HepG2 (cell line): Measurements from ENCODE around the gene MCRIP2. TPM values are rescaled to one million over a fixed set of nuclear protein-coding genes. Genes with fewer than 3 reads are reported as not detected.

ENCODE experiments used
- AGO1 ChIP-seq: fragments of 200-400 bp; formaldehyde crosslinking; IDR thresholded peaks from 2 replicates; pipeline ENCODE4 v1.6.1; 2017; ENCODE audit warnings: mild to moderate bottlenecking, low read depth, low read length, moderate library complexity; ENCODE audit not compliant: poor library complexity, severe bottlenecking
- DZIP1 ChIP-seq: sonication (generic); formaldehyde crosslinking; IDR thresholded peaks from 2 replicates; pipeline ENCODE4 v1.5.0; 2020; ENCODE audit warnings: mild to moderate bottlenecking, missing genetic modification reagents
- ETS1 ChIP-seq: sonication (generic); formaldehyde crosslinking; IDR thresholded peaks from 2 replicates; pipeline ENCODE4 v1.4.0; 2020; ENCODE audit warnings: missing genetic modification reagents
- GMEB1 ChIP-seq: sonication (generic); formaldehyde crosslinking; IDR thresholded peaks from 2 replicates; pipeline ENCODE4 v1.5.1; 2020; ENCODE audit warnings: missing genetic modification reagents, mild to moderate bottlenecking, borderline replicate concordance
- NAIF1 ChIP-seq: sonication (generic); formaldehyde crosslinking; IDR thresholded peaks from 2 replicates; pipeline ENCODE4 v1.5.0; 2020; ENCODE audit warnings: mild to moderate bottlenecking, missing genetic modification reagents, borderline replicate concordance
- SIN3A ChIP-seq: IDR thresholded peaks from 2 replicates; pipeline ENCODE4 v1.6.1; 2011; ENCODE audit warnings: low read depth, mild to moderate bottlenecking, control low read depth, low read length, borderline replicate concordance
- SOX6 ChIP-seq, 2 experiments: fragments of 450-650 bp in 1 of 2; sonication (generic) in 1 of 2; formaldehyde crosslinking in 1 of 2; IDR thresholded peaks; 2 replicates each; pipeline versions ENCODE4 v1.4.0 to v1.6.1; 2017 to 2020; ENCODE audit warnings: antibody characterized with exemption in 1 of 2, mild to moderate bottlenecking in 1 of 2, missing genetic modification reagents in 1 of 2
- TAF1 ChIP-seq: sonication (generic); formaldehyde crosslinking; IDR thresholded peaks from 2 replicates; pipeline ENCODE4 v1.4.0; 2020; ENCODE audit warnings: missing genetic modification reagents
- TFAP4 ChIP-seq: sonication (generic); IDR thresholded peaks from 2 replicates; pipeline ENCODE4 v1.6.1; 2016; ENCODE audit warnings: low read depth, borderline replicate concordance
- WIZ ChIP-seq: sonication (generic); formaldehyde crosslinking; IDR thresholded peaks from 2 replicates; pipeline ENCODE4 v1.5.1; 2020; ENCODE audit warnings: mild to moderate bottlenecking, missing genetic modification reagents
- ZFY ChIP-seq: sonication (generic); formaldehyde crosslinking; IDR thresholded peaks from 2 replicates; pipeline ENCODE4 v1.4.0; 2020; ENCODE audit warnings: missing genetic modification reagents
- ZNF441 ChIP-seq: sonication (generic); formaldehyde crosslinking; IDR thresholded peaks from 2 replicates; pipeline ENCODE4 v1.7.0; 2021; ENCODE audit warnings: missing genetic modification reagents, borderline replicate concordance
- ZNF496 ChIP-seq: sonication (generic); formaldehyde crosslinking; IDR thresholded peaks from 2 replicates; pipeline ENCODE4 v1.8.1; 2023; ENCODE audit warnings: mild to moderate bottlenecking, moderate library complexity, missing genetic modification reagents; ENCODE audit not compliant: insufficient replicate concordance
- ZNF512B ChIP-seq: sonication (generic); formaldehyde crosslinking; IDR thresholded peaks from 2 replicates; pipeline ENCODE4 v1.5.1; 2020; ENCODE audit warnings: missing genetic modification reagents, mild to moderate bottlenecking, borderline replicate concordance
- ZNF556 ChIP-seq: sonication (generic); formaldehyde crosslinking; IDR thresholded peaks from 2 replicates; pipeline ENCODE4 v1.4.0; 2020; ENCODE audit warnings: mild to moderate bottlenecking, missing genetic modification reagents, borderline replicate concordance
- ZNF883 ChIP-seq: sonication (generic); formaldehyde crosslinking; IDR thresholded peaks from 2 replicates; pipeline ENCODE4 v1.5.1; 2020; ENCODE audit warnings: mild to moderate bottlenecking, missing genetic modification reagents; ENCODE audit errors: not compliant biosample characterization
- ZSCAN30 ChIP-seq: sonication (generic); formaldehyde crosslinking; IDR thresholded peaks from 2 replicates; pipeline ENCODE4 v1.5.0; 2020; ENCODE audit warnings: mild to moderate bottlenecking, missing genetic modification reagents
- polyA plus RNA-seq, 8 experiments: library from polyadenylated mRNA; depleted of rRNA in 3 of 8; stranded (reverse) in 7 of 8; unstranded in 1 of 8; fragments of >200 nt; fragmentation: Illumina TruSeq in 4 of 8; extraction: Trizol in 4 of 8; gene quantifications; 2 replicates each; pipeline versions ENCODE4 v1.2.1 to v1.2.3, GENCODE V29; 2011 to 2016; ENCODE audit warnings: low read depth in 4 of 8, missing spikeins in 1 of 8, mixed read lengths in 1 of 8; ENCODE audit not compliant: insufficient read depth in 1 of 8
- total RNA-seq, 5 experiments: library from RNA; depleted of rRNA; stranded (reverse); fragments of >200 nt; fragmentation: Illumina TruSeq; extraction: Trizol; gene quantifications; 2 replicates each; pipeline ENCODE4 v1.2.3, GENCODE V29; 2016; ENCODE audit warnings: low read depth in 1 of 5

MCRIP2 gene
- total and polyA plus RNA-seq, 2 of the 13 experiments (the other 11 are each of a cell fraction or from before 2014, with no cell fraction given), result 39.6 to 76.7 TPM

GRCh38 chr16:636206-637080 lies 5.2 kb upstream of the MCRIP2 start, which contains the start of gene METTL26 (continued):
- TF ChIP-seq ZNF556 (CRISPR knock-in tag) (peak; percentile 80; the same call in 1 of the 2 replicates), SIN3A (peak; percentile 90; the same call in 1 of the 2 replicates), WIZ (CRISPR knock-in tag) (0 out of 2 replicates have a peak, but pooled peaks have one; percentile 1), ZSCAN30 (CRISPR knock-in tag) (no peak), ZNF883 (peak; percentile 41), ZNF496 (no peak), ZNF441 (CRISPR knock-in tag) (peak; percentile 59), SOX6 (IDR thresholded peaks at IDR 0.05) (no peak), SOX6 (CRISPR knock-in tag; IDR thresholded peaks at IDR 0.05) (peak; percentile 44), ETS1 (0 out of 2 replicates have a peak, but pooled peaks have one; percentile 11), GMEB1 (CRISPR knock-in tag) (peak; percentile 97), TFAP4 (no peak; the same call in 1 of the 2 replicates), DZIP1 (CRISPR knock-in tag) (no peak), ZFY (CRISPR knock-in tag) (peak; percentile 93), TAF1 (CRISPR knock-in tag) (peak; percentile 69), AGO1 (peak; percentile 69), ZNF512B (CRISPR knock-in tag) (no peak), NAIF1 (CRISPR knock-in tag) (peak; percentile 85; the same call in 1 of the 2 replicates)
